Nephron (organoid): Measurements from ENCODE around the gene ZBTB25.

ENCODE experiments used
- H3K27ac Mint-ChIP-seq, 3 experiments: 2 replicates each; pipeline ENCODE4 v1.8.0; 2020; ENCODE audit warnings: mixed read lengths in 3 of 3, mild to moderate bottlenecking in 2 of 3, moderate library complexity in 1 of 3
- H3K27me3 Mint-ChIP-seq: 2 replicates; pipeline ENCODE4 v1.8.0; 2021; ENCODE audit warnings: low read depth, mild to moderate bottlenecking, moderate library complexity, mixed read lengths
- H3K36me3 Mint-ChIP-seq: 2 replicates; pipeline ENCODE4 v1.8.0; 2020; ENCODE audit warnings: low read depth, mixed read lengths
- H3K4me1 Mint-ChIP-seq: 2 replicates; pipeline ENCODE4 v1.8.0; 2020; ENCODE audit warnings: mixed read lengths
- H3K4me3 Mint-ChIP-seq, 3 experiments: 2 replicates each; pipeline ENCODE4 v1.8.0; 2020; ENCODE audit warnings: mild to moderate bottlenecking in 3 of 3, mixed read lengths in 3 of 3, moderate library complexity in 2 of 3
- H3K9me3 Mint-ChIP-seq: 2 replicates; pipeline ENCODE4 v1.8.0; 2020; ENCODE audit warnings: mixed read lengths
- TF ChIP-seq, protein P1 (sequence below), 3 experiments: fragments of 200-600 bp; sonication (generic); IDR thresholded peaks; one replicate each; pipeline ENCODE4 v1.5.0; 2021; ENCODE audit warnings: antibody characterized with exemption in 3 of 3; ENCODE audit not compliant: unreplicated experiment in 3 of 3

Gene ZBTB25

GRCh38 chr14:64412237-64412636 lies 91.4 kb downstream of the ZBTB25 start:
- Mint-ChIP-seq H3K4me1 (no peaks in the 10 kb centered on the region), H3K27ac (no peak overlapping the region), H3K4me3 (no peak overlapping the region), H3K27me3 (no peaks in the 10 kb centered on the region), H3K36me3 (peaks cover 42% of the 10 kb centered on the region), H3K9me3 (no peaks in the 10 kb centered on the region)
- TF ChIP-seq, protein P1, sequence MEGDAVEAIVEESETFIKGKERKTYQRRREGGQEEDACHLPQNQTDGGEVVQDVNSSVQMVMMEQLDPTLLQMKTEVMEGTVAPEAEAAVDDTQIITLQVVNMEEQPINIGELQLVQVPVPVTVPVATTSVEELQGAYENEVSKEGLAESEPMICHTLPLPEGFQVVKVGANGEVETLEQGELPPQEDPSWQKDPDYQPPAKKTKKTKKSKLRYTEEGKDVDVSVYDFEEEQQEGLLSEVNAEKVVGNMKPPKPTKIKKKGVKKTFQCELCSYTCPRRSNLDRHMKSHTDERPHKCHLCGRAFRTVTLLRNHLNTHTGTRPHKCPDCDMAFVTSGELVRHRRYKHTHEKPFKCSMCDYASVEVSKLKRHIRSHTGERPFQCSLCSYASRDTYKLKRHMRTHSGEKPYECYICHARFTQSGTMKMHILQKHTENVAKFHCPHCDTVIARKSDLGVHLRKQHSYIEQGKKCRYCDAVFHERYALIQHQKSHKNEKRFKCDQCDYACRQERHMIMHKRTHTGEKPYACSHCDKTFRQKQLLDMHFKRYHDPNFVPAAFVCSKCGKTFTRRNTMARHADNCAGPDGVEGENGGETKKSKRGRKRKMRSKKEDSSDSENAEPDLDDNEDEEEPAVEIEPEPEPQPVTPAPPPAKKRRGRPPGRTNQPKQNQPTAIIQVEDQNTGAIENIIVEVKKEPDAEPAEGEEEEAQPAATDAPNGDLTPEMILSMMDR (IDR thresholded peaks at IDR 0.05; ENCODE audit: unreplicated experiment in 3 of 3), result no peak

- Mint-ChIP-seq H3K27ac (no peak overlapping the region), H3K9me3 (no peaks in the 10 kb centered on the region), H3K27me3 (no peaks in the 10 kb centered on the region), H3K4me1 (no peaks in the 10 kb centered on the region), H3K36me3 (peaks cover 37% of the 10 kb centered on the region), H3K4me3 (no peak overlapping the region)
- TF ChIP-seq, protein P1 (IDR thresholded peaks at IDR 0.05; ENCODE audit: unreplicated experiment in 3 of 3), result no peak
These were observed 92.6 kb downstream of the ZBTB25 start for GRCh38 chr14:64411001-64411400.

DNA sequence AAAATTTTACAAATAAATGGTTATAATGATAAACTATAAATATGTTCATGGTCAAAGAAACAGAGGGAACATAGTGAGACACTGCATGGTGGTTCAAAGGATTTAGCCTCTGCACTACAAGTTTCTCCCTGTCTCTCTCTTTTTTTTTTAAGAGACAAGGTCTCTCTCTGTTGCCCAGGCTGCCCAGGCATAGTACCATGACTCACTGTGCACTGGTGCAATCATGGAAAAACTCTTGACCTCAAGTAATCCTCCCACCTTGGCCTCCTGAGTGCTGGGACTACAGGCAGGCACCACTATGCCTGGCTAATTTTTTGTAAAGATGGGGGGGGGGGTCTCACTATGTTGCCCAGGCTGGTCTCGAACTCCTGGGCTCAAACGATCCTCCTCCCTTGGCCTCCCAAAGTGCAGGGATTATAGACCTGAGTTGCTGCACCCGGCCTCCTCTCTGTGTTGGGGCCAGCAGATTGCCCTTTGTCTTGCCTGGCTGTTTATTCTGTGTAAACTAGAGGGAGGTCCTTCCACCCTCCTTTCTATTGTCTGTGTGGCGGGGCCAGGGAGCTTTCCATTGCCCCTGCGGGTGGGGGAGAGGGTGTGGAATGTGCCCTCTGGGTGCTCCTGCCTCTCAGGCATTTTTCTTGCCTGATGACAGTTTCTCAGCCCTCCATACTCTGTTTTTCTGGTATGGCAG lies 93.4 kb downstream of the ZBTB25 start:
- Mint-ChIP-seq H3K9me3 (no peaks in the 10 kb centered on the region), H3K36me3 (peaks cover 35% of the 10 kb centered on the region), H3K27ac (peak overlapping the region in 2 of 3 experiments; percentile 43 to 52), H3K4me1 (no peaks in the 10 kb centered on the region), H3K4me3 (no peak overlapping the region), H3K27me3 (no peaks in the 10 kb centered on the region)
- TF ChIP-seq, protein P1 (IDR thresholded peaks at IDR 0.05; ENCODE audit: unreplicated experiment in 3 of 3), result no peak

- TF ChIP-seq, protein P1 (IDR thresholded peaks at IDR 0.05; ENCODE audit: unreplicated experiment in 3 of 3), result no peak
- no peak overlapping the region for H3K4me3 Mint-ChIP-seq
- no peaks in the 10 kb centered on the region for H3K4me1 Mint-ChIP-seq
- H3K36me3 Mint-ChIP-seq, result peaks cover 40% of the 10 kb centered on the region
- no peaks in the 10 kb centered on the region for H3K9me3 Mint-ChIP-seq
- H3K27me3 Mint-ChIP-seq, result no peaks in the 10 kb centered on the region
- no peak overlapping the region for H3K27ac Mint-ChIP-seq
These were observed 94.3 kb downstream of the ZBTB25 start for GRCh38 chr14:64409126-64409920.

GRCh38 chr14:64407329-64407728 lies 96.3 kb downstream of the ZBTB25 start:
- no peaks in the 10 kb centered on the region for H3K27me3 Mint-ChIP-seq
- TF ChIP-seq, protein P1 (IDR thresholded peaks at IDR 0.05; ENCODE audit: unreplicated experiment in 3 of 3), result no peak
- H3K4me3 Mint-ChIP-seq, result no peak overlapping the region
- peaks cover 44% of the 10 kb centered on the region for H3K36me3 Mint-ChIP-seq
- no peaks in the 10 kb centered on the region for H3K4me1 Mint-ChIP-seq
- H3K9me3 Mint-ChIP-seq, result no peaks in the 10 kb centered on the region
- no peak overlapping the region for H3K27ac Mint-ChIP-seq
